GM23338 (cell line): Measurements from ENCODE around the gene TRIM24. TPM values are rescaled to one million over a fixed set of nuclear protein-coding genes. Genes with fewer than 3 reads are reported as not detected.

ENCODE experiments used
- ATAC-seq: fragments of 200-7000 bp; cut with Tn5 transposase; 3 replicates; pipeline ENCODE4 v1.9.1; 2020
- DNase-seq: peaks from one replicate; pipeline ENCODE4 v3.0.0-alpha.2; 2015; ENCODE audit warnings: low spot score
- H2AFZ ChIP-seq: fragments of 200-600 bp; sonication (generic); 2 replicates; pipeline ENCODE4 v1.8.0; 2016; ENCODE audit warnings: antibody characterized with exemption, mild to moderate bottlenecking, moderate library complexity
- H3F3A ChIP-seq: fragments of 200-600 bp; sonication (generic); replicated peaks from 2 replicates; pipeline ENCODE4 v1.8.0; 2017; ENCODE audit warnings: antibody characterized with exemption, mixed run types, low read depth
- H3K27ac ChIP-seq: fragments of 200-600 bp; sonication (generic); 2 replicates; pipeline ENCODE4 v1.6.1; 2016; ENCODE audit warnings: low read depth
- H3K27me3 ChIP-seq: fragments of 200-600 bp; sonication (generic); 2 replicates; pipeline ENCODE4 v1.8.0; 2016; ENCODE audit warnings: mild to moderate bottlenecking, mixed run types, moderate library complexity; ENCODE audit not compliant: insufficient read depth
- H3K36me3 ChIP-seq: fragments of 200-600 bp; sonication (generic); 2 replicates; pipeline ENCODE4 v1.8.0; 2016; ENCODE audit warnings: mild to moderate bottlenecking; ENCODE audit not compliant: insufficient read depth
- H3K4me1 ChIP-seq: fragments of 200-600 bp; sonication (generic); 2 replicates; pipeline ENCODE4 v1.8.0; 2016; ENCODE audit warnings: mild to moderate bottlenecking, moderate library complexity; ENCODE audit not compliant: insufficient read depth
- H3K4me2 ChIP-seq: fragments of 200-600 bp; sonication (generic); 2 replicates; pipeline ENCODE4 v1.7.1; 2017; ENCODE audit warnings: mixed run types
- H3K4me3 ChIP-seq: fragments of 200-600 bp; sonication (generic); 2 replicates; pipeline ENCODE4 v1.6.1; 2016; ENCODE audit warnings: mixed run types
- H3K79me2 ChIP-seq: fragments of 200-600 bp; sonication (generic); replicated peaks from 2 replicates; pipeline ENCODE4 v1.8.0; 2017; ENCODE audit warnings: mild to moderate bottlenecking; ENCODE audit not compliant: insufficient read depth
- H3K9me2 ChIP-seq: fragments of 200-600 bp; sonication (generic); 2 replicates; pipeline ENCODE4 v1.8.0; 2017; ENCODE audit not compliant: insufficient read depth
- H4K20me1 ChIP-seq: fragments of 200-600 bp; sonication (generic); replicated peaks from 2 replicates; pipeline ENCODE4 v1.8.0; 2017; ENCODE audit warnings: mild to moderate bottlenecking; ENCODE audit not compliant: insufficient read depth
- H3K27ac Mint-ChIP-seq: 2 replicates; pipeline ENCODE4 v1.8.0; 2020; ENCODE audit warnings: inconsistent platforms, mild to moderate bottlenecking, moderate library complexity, mixed read lengths
- H3K27me3 Mint-ChIP-seq: 3 replicates; pipeline ENCODE4 v1.8.0; 2022; ENCODE audit warnings: low read depth, mild to moderate bottlenecking, moderate library complexity, mixed read lengths, inconsistent platforms; ENCODE audit not compliant: insufficient read depth, poor library complexity
- H3K36me3 Mint-ChIP-seq: 3 replicates; pipeline ENCODE4 v1.8.0; 2021; ENCODE audit warnings: low read depth, mild to moderate bottlenecking, inconsistent platforms, moderate library complexity, mixed read lengths
- H3K4me1 Mint-ChIP-seq: 3 replicates; pipeline ENCODE4 v1.8.0; 2020; ENCODE audit warnings: mild to moderate bottlenecking, inconsistent platforms, mixed read lengths
- H3K4me3 Mint-ChIP-seq: 3 replicates; pipeline ENCODE4 v1.8.0; 2021; ENCODE audit warnings: moderate library complexity, mild to moderate bottlenecking, inconsistent platforms, mixed read lengths
- H3K9me3 Mint-ChIP-seq: 3 replicates; pipeline ENCODE4 v1.8.0; 2020; ENCODE audit warnings: moderate library complexity, mild to moderate bottlenecking, inconsistent platforms, mixed read lengths
- CREB1 ChIP-seq: fragments of 250-450 bp; sonication (Bioruptor Pico); IDR thresholded peaks from 2 replicates; pipeline ENCODE4 v1.5.0; 2020; ENCODE audit warnings: low read depth, mild to moderate bottlenecking, moderate library complexity
- EZH2 ChIP-seq: fragments of 200-600 bp; sonication (generic); IDR thresholded peaks from one replicate; pipeline ENCODE4 v1.8.0; 2017; ENCODE audit warnings: antibody characterized with exemption, mild to moderate bottlenecking, low read depth; ENCODE audit not compliant: unreplicated experiment
- EZH2phosphoT487 ChIP-seq: fragments of 200-600 bp; sonication (generic); IDR thresholded peaks from one replicate; pipeline ENCODE4 v1.8.1; 2018; ENCODE audit warnings: antibody characterized with exemption; ENCODE audit not compliant: unreplicated experiment
- JUNB ChIP-seq: IDR thresholded peaks from one replicate; pipeline ENCODE4 v1.6.1; 2016; ENCODE audit warnings: antibody characterized with exemption; ENCODE audit not compliant: unreplicated experiment
- POLR2AphosphoS5 ChIP-seq: IDR thresholded peaks from 2 replicates; pipeline ENCODE4 v1.6.1; 2016; ENCODE audit warnings: antibody characterized with exemption, low read depth
- ZNF331 ChIP-seq: fragments of 250-450 bp; sonication (Bioruptor Pico); IDR thresholded peaks from 2 replicates; pipeline ENCODE4 v1.5.0; 2020; ENCODE audit warnings: low read depth, mild to moderate bottlenecking, moderate library complexity
- polyA plus RNA-seq: library from polyadenylated mRNA; unstranded; fragments of >200 nt; fragmentation: Nextera tagmentation; extraction: Ambion mirVana; gene quantifications from 2 replicates; pipeline ENCODE4 v1.2.1, GENCODE V29; 2016
- total RNA-seq: library from RNA; depleted of rRNA; stranded (reverse); fragments of >200 nt; shearing (Covaris generic); gene quantifications from 2 replicates; pipeline ENCODE4 v1.2.3, GENCODE V29; 2014
- TF ChIP-seq, protein P1 (sequence below): fragments of 250-450 bp; sonication (Bioruptor Pico); IDR thresholded peaks from 2 replicates; pipeline ENCODE4 v1.5.0; 2020; ENCODE audit warnings: mild to moderate bottlenecking, moderate library complexity
- TF ChIP-seq, protein P2 (sequence below): IDR thresholded peaks from 2 replicates; pipeline ENCODE4 v1.6.1; 2016; ENCODE audit warnings: antibody characterized with exemption
- TF ChIP-seq, protein P3 (sequence below), 2 experiments: fragments of 200-600 bp in 1 of 2; sonication (generic) in 1 of 2; conservative IDR thresholded peaks; 2 replicates each; pipeline versions ENCODE4 v1.5.1 to v1.6.1; 2016 to 2017; ENCODE audit warnings: antibody characterized with exemption in 2 of 2, low read depth in 2 of 2, mild to moderate bottlenecking in 2 of 2, moderate library complexity in 1 of 2

The TRIM24 gene
- total and polyA plus RNA-seq, 2 experiments from 2014 or later: 67.0 to 120 TPM

DNA sequence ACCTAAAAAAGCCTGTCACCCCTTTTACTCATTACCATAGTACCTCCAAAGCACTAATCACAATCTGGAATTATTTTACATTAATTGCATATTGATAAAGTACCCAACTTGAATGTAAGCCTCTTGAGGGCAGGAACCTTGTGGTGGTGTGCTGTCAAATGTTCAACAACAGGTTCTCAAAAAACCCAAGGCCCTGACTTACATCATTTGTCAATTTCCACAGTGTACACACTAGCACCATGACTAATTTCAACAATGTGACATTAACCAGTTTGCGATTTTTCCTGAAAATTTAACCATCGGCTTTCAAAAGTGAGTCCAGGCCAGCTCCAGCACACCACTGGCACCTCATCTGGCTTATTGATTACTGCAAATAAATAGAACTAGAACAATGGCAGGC, 153.6 kb downstream of the TRIM24 start (continued):
- TF ChIP-seq, protein P1, sequence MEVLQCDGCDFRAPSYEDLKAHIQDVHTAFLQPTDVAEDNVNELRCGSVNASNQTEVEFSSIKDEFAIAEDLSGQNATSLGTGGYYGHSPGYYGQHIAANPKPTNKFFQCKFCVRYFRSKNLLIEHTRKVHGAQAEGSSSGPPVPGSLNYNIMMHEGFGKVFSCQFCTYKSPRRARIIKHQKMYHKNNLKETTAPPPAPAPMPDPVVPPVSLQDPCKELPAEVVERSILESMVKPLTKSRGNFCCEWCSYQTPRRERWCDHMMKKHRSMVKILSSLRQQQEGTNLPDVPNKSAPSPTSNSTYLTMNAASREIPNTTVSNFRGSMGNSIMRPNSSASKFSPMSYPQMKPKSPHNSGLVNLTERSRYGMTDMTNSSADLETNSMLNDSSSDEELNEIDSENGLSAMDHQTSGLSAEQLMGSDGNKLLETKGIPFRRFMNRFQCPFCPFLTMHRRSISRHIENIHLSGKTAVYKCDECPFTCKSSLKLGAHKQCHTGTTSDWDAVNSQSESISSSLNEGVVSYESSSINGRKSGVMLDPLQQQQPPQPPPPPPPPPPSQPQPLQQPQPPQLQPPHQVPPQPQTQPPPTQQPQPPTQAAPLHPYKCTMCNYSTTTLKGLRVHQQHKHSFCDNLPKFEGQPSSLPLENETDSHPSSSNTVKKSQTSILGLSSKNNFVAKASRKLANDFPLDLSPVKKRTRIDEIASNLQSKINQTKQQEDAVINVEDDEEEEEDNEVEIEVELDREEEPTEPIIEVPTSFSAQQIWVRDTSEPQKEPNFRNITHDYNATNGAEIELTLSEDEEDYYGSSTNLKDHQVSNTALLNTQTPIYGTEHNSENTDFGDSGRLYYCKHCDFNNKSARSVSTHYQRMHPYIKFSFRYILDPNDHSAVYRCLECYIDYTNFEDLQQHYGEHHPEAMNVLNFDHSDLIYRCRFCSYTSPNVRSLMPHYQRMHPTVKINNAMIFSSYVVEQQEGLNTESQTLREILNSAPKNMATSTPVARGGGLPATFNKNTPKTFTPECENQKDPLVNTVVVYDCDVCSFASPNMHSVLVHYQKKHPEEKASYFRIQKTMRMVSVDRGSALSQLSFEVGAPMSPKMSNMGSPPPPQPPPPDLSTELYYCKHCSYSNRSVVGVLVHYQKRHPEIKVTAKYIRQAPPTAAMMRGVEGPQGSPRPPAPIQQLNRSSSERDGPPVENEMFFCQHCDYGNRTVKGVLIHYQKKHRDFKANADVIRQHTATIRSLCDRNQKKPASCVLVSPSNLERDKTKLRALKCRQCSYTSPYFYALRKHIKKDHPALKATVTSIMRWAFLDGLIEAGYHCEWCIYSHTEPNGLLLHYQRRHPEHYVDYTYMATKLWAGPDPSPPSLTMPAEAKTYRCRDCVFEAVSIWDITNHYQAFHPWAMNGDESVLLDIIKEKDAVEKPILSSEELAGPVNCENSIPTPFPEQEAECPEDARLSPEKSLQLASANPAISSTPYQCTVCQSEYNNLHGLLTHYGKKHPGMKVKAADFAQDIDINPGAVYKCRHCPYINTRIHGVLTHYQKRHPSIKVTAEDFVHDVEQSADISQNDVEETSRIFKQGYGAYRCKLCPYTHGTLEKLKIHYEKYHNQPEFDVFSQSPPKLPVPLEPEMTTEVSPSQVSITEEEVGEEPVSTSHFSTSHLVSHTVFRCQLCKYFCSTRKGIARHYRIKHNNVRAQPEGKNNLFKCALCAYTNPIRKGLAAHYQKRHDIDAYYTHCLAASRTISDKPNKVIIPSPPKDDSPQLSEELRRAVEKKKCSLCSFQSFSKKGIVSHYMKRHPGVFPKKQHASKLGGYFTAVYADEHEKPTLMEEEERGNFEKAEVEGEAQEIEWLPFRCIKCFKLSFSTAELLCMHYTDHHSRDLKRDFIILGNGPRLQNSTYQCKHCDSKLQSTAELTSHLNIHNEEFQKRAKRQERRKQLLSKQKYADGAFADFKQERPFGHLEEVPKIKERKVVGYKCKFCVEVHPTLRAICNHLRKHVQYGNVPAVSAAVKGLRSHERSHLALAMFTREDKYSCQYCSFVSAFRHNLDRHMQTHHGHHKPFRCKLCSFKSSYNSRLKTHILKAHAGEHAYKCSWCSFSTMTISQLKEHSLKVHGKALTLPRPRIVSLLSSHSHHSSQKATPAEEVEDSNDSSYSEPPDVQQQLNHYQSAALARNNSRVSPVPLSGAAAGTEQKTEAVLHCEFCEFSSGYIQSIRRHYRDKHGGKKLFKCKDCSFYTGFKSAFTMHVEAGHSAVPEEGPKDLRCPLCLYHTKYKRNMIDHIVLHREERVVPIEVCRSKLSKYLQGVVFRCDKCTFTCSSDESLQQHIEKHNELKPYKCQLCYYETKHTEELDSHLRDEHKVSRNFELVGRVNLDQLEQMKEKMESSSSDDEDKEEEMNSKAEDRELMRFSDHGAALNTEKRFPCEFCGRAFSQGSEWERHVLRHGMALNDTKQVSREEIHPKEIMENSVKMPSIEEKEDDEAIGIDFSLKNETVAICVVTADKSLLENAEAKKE (CRISPR knock-in tag): no peak
- TF ChIP-seq CREB1 (CRISPR knock-in tag) (no peak), EZH2 (no peak)
- TF ChIP-seq, protein P2, sequence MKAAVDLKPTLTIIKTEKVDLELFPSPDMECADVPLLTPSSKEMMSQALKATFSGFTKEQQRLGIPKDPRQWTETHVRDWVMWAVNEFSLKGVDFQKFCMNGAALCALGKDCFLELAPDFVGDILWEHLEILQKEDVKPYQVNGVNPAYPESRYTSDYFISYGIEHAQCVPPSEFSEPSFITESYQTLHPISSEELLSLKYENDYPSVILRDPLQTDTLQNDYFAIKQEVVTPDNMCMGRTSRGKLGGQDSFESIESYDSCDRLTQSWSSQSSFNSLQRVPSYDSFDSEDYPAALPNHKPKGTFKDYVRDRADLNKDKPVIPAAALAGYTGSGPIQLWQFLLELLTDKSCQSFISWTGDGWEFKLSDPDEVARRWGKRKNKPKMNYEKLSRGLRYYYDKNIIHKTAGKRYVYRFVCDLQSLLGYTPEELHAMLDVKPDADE: no peak

DNA sequence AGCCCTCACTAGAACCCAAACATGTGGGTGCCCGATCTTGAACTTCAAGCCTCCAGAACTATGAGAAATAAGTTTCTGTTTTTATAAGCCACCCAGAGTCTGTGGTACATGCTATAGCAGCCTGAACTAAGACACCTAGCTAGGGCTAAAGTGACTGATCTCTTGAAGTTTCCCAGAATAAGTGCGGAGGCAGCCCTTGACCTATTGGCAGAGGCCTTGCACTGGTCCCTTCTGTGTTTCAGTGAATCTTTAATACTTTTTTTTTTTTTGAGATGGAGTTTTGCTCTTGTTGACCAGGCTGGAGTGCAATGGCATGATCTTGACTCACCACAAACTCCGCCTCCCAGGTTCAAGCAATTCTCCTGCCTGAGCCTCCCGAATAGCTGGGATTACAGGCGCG, 156.0 kb downstream of the TRIM24 start:
- Histone ChIP-seq H3K27me3 (no peaks in the 10 kb centered on the region), H3K36me3 (no peaks in the 10 kb centered on the region), H3K4me3 (no peak overlapping the region), H3K9me2 (no peaks in the 10 kb centered on the region), H3K4me1 (no peaks in the 10 kb centered on the region), H3K4me2 (no peak overlapping the region), H3K27ac (no peak overlapping the region), H3F3A (no peaks in the 10 kb centered on the region), H2AFZ (no peak overlapping the region), H3K79me2 (no peaks in the 10 kb centered on the region), H4K20me1 (no peaks in the 10 kb centered on the region)
- ATAC-seq (no peak), DNase-seq (no peak)
- Mint-ChIP-seq H3K36me3 (no peaks in the 10 kb centered on the region), H3K4me1 (no peaks in the 10 kb centered on the region), H3K27me3 (peaks cover 6% of the 10 kb centered on the region), H3K27ac (no peak overlapping the region), H3K4me3 (no peak overlapping the region), H3K9me3 (no peaks in the 10 kb centered on the region)
- TF ChIP-seq EZH2phosphoT487: no peak
- no peak for TF ChIP-seq JUNB
- TF ChIP-seq POLR2AphosphoS5: no peak
- TF ChIP-seq CREB1 (CRISPR knock-in tag): no peak
- TF ChIP-seq, protein P3, sequence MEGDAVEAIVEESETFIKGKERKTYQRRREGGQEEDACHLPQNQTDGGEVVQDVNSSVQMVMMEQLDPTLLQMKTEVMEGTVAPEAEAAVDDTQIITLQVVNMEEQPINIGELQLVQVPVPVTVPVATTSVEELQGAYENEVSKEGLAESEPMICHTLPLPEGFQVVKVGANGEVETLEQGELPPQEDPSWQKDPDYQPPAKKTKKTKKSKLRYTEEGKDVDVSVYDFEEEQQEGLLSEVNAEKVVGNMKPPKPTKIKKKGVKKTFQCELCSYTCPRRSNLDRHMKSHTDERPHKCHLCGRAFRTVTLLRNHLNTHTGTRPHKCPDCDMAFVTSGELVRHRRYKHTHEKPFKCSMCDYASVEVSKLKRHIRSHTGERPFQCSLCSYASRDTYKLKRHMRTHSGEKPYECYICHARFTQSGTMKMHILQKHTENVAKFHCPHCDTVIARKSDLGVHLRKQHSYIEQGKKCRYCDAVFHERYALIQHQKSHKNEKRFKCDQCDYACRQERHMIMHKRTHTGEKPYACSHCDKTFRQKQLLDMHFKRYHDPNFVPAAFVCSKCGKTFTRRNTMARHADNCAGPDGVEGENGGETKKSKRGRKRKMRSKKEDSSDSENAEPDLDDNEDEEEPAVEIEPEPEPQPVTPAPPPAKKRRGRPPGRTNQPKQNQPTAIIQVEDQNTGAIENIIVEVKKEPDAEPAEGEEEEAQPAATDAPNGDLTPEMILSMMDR (conservative IDR thresholded peaks at IDR 0.05; ENCODE audit: low read depth in 2 of 2): no peak
- no peak for TF ChIP-seq ZNF331 (CRISPR knock-in tag)
